Endodermal cell (in vitro differentiated cells): ENCODE measurements around the gene DNASE2B. TPM values are rescaled to one million over a fixed set of nuclear protein-coding genes. Genes with fewer than 3 reads are reported as not detected.

Experiments used
- DNase-seq: peaks from one replicate; pipeline ENCODE4 v3.0.0-alpha.2; 2017
- H3K27ac ChIP-seq: 2 replicates; pipeline ENCODE4 v1.5.1; 2013; ENCODE audit warnings: mild to moderate bottlenecking, low read depth, low read length, moderate library complexity
- H3K27me3 ChIP-seq: 2 replicates; pipeline ENCODE4 v1.6.1; 2013; ENCODE audit warnings: mild to moderate bottlenecking, low read length, moderate library complexity; ENCODE audit not compliant: insufficient read depth, control insufficient read depth, poor library complexity, severe bottlenecking
- H3K36me3 ChIP-seq: 2 replicates; pipeline ENCODE4 v1.7.0; 2013; ENCODE audit warnings: mild to moderate bottlenecking, low read length, moderate library complexity; ENCODE audit not compliant: control insufficient read depth, insufficient read depth
- H3K4me1 ChIP-seq: one replicate; pipeline ENCODE4 v1.7.0; 2013; ENCODE audit warnings: low read length; ENCODE audit not compliant: control insufficient read depth, insufficient read depth
- H3K4me3 ChIP-seq: 2 replicates; pipeline ENCODE4 v1.5.1; 2013; ENCODE audit warnings: mild to moderate bottlenecking, low read length, moderate library complexity
- H3K9ac ChIP-seq: 2 replicates; pipeline ENCODE4 v1.6.1; 2013; ENCODE audit warnings: mild to moderate bottlenecking, low read length, moderate library complexity; ENCODE audit not compliant: poor library complexity, severe bottlenecking; ENCODE audit errors: extremely low read depth
- H3K9me3 ChIP-seq: 2 replicates; pipeline ENCODE4 v1.6.1; 2013; ENCODE audit warnings: mild to moderate bottlenecking, low read length, moderate library complexity; ENCODE audit not compliant: control insufficient read depth
- H3K27ac Mint-ChIP-seq: 2 replicates; pipeline ENCODE4 v1.8.0; 2020; ENCODE audit warnings: mixed read lengths
- H3K27me3 Mint-ChIP-seq: 2 replicates; pipeline ENCODE4 v1.8.0; 2021; ENCODE audit warnings: mild to moderate bottlenecking, mixed read lengths; ENCODE audit not compliant: insufficient read depth
- H3K36me3 Mint-ChIP-seq: 2 replicates; pipeline ENCODE4 v1.8.0; 2020; ENCODE audit warnings: low read depth, mixed read lengths
- H3K4me1 Mint-ChIP-seq: 2 replicates; pipeline ENCODE4 v1.8.0; 2020; ENCODE audit warnings: mixed read lengths
- H3K4me3 Mint-ChIP-seq: 2 replicates; pipeline ENCODE4 v1.8.0; 2020; ENCODE audit warnings: mild to moderate bottlenecking, moderate library complexity, mixed read lengths
- H3K9me3 Mint-ChIP-seq: 2 replicates; pipeline ENCODE4 v1.8.0; 2020; ENCODE audit warnings: mild to moderate bottlenecking, mixed read lengths
- WGBS, 2 experiments: methylation state at CpG; one replicate each; pipeline versions ENCODE4 v1.1.5 to v1.1.7; 2013; ENCODE audit warnings: missing lambda C conversion rate in 2 of 2, mixed read lengths in 1 of 2; ENCODE audit not compliant: insufficient coverage in 1 of 2, insufficient read length in 1 of 2; 5-methylcytosine and 5-hydroxymethylcytosine counted together
- total RNA-seq, 2 donors: library from RNA; stranded (reverse); fragmentation: NEBNext Ultra II Directional in 1 of 2; extraction: Animal tissue kit (Norgen Biotek cat#: 25700) in 1 of 2; gene quantifications; 2 replicates in 1 of 2; 3 replicates in 1 of 2; pipeline ENCODE4 v1.2.1, GENCODE V29; 2021
- TF ChIP-seq, protein P1 (sequence below): fragments of 200-600 bp; sonication (generic); conservative IDR thresholded peaks from 2 replicates; pipeline ENCODE4 v1.5.0; 2021; ENCODE audit warnings: antibody characterized with exemption, mild to moderate bottlenecking

The DNASE2B gene
- total RNA-seq, 2 donors from 2014 or later, result not detected

DNA sequence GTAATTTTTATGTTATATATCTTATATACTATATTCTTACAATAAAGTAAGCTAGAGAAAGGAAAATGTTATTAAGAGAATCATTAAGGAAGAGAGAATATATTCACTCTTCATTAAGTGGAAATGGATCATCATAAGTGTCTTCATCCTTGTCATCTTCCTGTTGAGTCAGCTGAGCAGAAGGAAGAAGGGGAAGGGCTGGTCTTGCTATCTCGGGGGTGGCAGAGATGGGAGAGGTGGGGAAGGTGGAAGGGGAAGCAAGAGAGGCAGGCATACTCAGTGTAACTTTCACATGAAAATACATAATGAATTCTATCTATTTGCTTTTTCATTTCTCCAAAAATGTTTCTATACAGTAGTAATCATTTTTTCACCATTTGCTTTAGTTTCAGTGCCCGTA, 5.1 kb downstream of the DNASE2B start:
- Mint-ChIP-seq H3K4me3 (no peak overlapping the region), H3K27me3 (peaks cover 15% of the 10 kb centered on the region), H3K9me3 (no peaks in the 10 kb centered on the region), H3K4me1 (peaks cover 11% of the 10 kb centered on the region), H3K36me3 (no peaks in the 10 kb centered on the region), H3K27ac (no peak overlapping the region)
- Histone ChIP-seq H3K4me3 (no peak overlapping the region), H3K9me3 (no peaks in the 10 kb centered on the region), H3K36me3 (no peaks in the 10 kb centered on the region), H3K4me1 (no peaks in the 10 kb centered on the region), H3K27ac (no peak overlapping the region), H3K9ac (no peak overlapping the region), H3K27me3 (peaks cover 10% of the 10 kb centered on the region)
- TF ChIP-seq, protein P1, sequence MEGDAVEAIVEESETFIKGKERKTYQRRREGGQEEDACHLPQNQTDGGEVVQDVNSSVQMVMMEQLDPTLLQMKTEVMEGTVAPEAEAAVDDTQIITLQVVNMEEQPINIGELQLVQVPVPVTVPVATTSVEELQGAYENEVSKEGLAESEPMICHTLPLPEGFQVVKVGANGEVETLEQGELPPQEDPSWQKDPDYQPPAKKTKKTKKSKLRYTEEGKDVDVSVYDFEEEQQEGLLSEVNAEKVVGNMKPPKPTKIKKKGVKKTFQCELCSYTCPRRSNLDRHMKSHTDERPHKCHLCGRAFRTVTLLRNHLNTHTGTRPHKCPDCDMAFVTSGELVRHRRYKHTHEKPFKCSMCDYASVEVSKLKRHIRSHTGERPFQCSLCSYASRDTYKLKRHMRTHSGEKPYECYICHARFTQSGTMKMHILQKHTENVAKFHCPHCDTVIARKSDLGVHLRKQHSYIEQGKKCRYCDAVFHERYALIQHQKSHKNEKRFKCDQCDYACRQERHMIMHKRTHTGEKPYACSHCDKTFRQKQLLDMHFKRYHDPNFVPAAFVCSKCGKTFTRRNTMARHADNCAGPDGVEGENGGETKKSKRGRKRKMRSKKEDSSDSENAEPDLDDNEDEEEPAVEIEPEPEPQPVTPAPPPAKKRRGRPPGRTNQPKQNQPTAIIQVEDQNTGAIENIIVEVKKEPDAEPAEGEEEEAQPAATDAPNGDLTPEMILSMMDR, result no peak
- DNase-seq, result no peak
- WGBS, 2 experiments, result 94% methylated on average over 2 of the region's 2 CpGs; no CpG with 5 or more reads in 1 of the 2 experiments

DNA sequence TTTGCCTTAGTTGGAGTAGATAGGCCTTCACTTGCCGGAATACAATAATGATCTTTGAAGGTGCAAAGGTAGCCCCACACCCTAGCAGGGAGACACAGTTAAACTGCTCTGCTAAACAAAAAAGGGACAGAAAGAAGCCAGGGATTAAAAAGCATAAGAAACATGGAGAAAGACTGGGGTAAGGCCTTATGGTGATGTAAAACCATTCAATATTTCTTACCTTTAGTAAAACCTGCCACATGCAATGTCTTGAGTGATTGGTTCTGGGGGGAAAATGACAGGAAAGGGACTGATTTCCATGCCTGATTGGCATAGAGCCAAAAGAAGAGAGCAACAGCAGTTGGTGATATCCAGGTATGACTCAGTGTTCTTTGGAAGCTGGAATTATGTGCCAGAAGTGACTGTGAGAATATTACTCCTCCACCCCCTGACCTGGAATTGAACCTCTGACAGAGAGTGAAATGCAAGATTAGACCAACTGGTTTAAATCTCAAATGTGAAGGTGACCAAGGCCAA, 8.1 kb downstream of the DNASE2B start:
- DNase-seq, result no peak
- Histone ChIP-seq H3K4me1 (no peaks in the 10 kb centered on the region), H3K27me3 (peaks cover 7% of the 10 kb centered on the region), H3K9me3 (no peaks in the 10 kb centered on the region), H3K27ac (no peak overlapping the region), H3K36me3 (no peaks in the 10 kb centered on the region), H3K4me3 (no peak overlapping the region), H3K9ac (no peak overlapping the region)
- WGBS, 2 experiments, result 98% methylated on average over 1 of the region's 1 CpG; no CpG with 5 or more reads in 1 of the 2 experiments
- Mint-ChIP-seq H3K4me1 (peaks cover 3% of the 10 kb centered on the region), H3K9me3 (no peaks in the 10 kb centered on the region), H3K27me3 (peaks cover 1% of the 10 kb centered on the region), H3K27ac (no peak overlapping the region), H3K4me3 (no peak overlapping the region), H3K36me3 (no peaks in the 10 kb centered on the region)
- TF ChIP-seq, protein P1, result no peak

DNA sequence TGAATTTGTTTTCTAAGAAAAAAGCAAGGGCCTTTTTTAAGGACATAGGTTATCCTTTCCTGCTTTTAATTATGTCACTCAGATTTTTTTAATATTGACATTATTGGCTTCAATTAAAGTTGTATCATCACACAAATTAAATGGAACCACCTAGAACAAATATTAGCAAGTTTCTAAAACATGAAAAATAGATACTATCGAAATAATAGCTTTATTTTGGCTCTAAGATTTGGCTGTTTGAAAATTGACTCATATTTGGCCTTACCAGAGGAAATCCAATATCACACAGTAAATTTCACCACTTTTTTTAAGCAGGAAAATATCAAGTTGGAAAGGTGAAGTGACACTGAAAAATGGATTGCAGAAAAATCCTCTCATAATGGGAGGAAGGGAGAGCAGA, 9.2 kb downstream of the DNASE2B start:
- Mint-ChIP-seq H3K27me3 (peaks cover 1% of the 10 kb centered on the region), H3K36me3 (no peaks in the 10 kb centered on the region), H3K27ac (no peak overlapping the region), H3K4me3 (no peak overlapping the region), H3K9me3 (no peaks in the 10 kb centered on the region), H3K4me1 (no peaks in the 10 kb centered on the region)
- H3K9me3 ChIP-seq, result no peaks in the 10 kb centered on the region
- no peak for DNase-seq
- 100% methylated on average over 1 of the region's 1 CpG; no CpG with 5 or more reads in 1 of the 2 experiments for WGBS, 2 experiments
- TF ChIP-seq, protein P1, result no peak
- H3K27ac ChIP-seq, result no peak overlapping the region
- no peak overlapping the region for H3K4me3 ChIP-seq
- H3K9ac ChIP-seq, result no peak overlapping the region
- no peaks in the 10 kb centered on the region for H3K36me3 ChIP-seq
- H3K27me3 ChIP-seq, result peaks cover 7% of the 10 kb centered on the region
- no peaks in the 10 kb centered on the region for H3K4me1 ChIP-seq
